ENCODE measurements around the gene FMNL1.

DNA sequence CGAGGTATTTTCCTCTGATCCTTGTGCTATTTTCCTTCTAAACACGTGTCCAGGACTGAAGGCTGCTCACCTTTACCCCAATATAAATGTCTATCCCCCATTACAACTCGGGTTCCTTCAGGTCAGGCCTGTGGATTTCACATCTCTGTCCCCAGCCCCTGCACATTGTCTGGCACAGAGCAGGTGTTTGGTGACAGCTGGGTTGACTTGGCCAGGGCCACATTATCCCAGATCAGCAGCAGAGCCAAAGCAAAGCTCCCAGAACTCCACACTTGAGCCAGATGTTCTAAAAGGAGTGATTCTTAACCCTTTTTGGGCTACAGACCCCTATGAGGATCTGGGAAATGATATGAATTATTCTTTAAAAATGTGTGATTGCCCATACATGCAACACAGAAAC is 58.2 kb downstream of the FMNL1 start:
- TF ChIP-seq BCL3 (IDR thresholded peaks at IDR 0.05) (no peak), POLR2A (IDR thresholded peaks at IDR 0.05; ENCODE audit: low read length) (no peak), CTCF (IDR thresholded peaks at IDR 0.05) (no peak), ESRRA (IDR thresholded peaks at IDR 0.05; ENCODE audit: borderline replicate concordance, low read length) (no peak), TP53 (CRISPR knock-in tag; IDR thresholded peaks at IDR 0.05) (no peak), CHD2 (IDR thresholded peaks at IDR 0.05; ENCODE audit: low read length, partially characterized antibody) (no peak), BHLHE40 (IDR thresholded peaks at IDR 0.05; ENCODE audit: low read depth, low read length) (no peak)
- TF ChIP-seq, protein P1, sequence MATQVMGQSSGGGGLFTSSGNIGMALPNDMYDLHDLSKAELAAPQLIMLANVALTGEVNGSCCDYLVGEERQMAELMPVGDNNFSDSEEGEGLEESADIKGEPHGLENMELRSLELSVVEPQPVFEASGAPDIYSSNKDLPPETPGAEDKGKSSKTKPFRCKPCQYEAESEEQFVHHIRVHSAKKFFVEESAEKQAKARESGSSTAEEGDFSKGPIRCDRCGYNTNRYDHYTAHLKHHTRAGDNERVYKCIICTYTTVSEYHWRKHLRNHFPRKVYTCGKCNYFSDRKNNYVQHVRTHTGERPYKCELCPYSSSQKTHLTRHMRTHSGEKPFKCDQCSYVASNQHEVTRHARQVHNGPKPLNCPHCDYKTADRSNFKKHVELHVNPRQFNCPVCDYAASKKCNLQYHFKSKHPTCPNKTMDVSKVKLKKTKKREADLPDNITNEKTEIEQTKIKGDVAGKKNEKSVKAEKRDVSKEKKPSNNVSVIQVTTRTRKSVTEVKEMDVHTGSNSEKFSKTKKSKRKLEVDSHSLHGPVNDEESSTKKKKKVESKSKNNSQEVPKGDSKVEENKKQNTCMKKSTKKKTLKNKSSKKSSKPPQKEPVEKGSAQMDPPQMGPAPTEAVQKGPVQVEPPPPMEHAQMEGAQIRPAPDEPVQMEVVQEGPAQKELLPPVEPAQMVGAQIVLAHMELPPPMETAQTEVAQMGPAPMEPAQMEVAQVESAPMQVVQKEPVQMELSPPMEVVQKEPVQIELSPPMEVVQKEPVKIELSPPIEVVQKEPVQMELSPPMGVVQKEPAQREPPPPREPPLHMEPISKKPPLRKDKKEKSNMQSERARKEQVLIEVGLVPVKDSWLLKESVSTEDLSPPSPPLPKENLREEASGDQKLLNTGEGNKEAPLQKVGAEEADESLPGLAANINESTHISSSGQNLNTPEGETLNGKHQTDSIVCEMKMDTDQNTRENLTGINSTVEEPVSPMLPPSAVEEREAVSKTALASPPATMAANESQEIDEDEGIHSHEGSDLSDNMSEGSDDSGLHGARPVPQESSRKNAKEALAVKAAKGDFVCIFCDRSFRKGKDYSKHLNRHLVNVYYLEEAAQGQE (IDR thresholded peaks at IDR 0.05), result no peak
- TF ChIP-seq, protein P2, sequence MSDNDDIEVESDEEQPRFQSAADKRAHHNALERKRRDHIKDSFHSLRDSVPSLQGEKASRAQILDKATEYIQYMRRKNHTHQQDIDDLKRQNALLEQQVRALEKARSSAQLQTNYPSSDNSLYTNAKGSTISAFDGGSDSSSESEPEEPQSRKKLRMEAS (IDR thresholded peaks at IDR 0.05), result no peak
